Stimulated activated CD8-positive, alpha-beta memory T cell treated with anti-CD3 and anti-CD28 coated beads, Interleukin-4, amount 100 ng/mL, for 4 hours (primary cell): ENCODE results near the gene RNASE11.
"Not testable (repeated sequence)": the region's sequence is repeated elsewhere in the genome, so short reads cannot be mapped to it uniquely, and the experiment has no call there.

Experiments used
- DNase-seq, 2 donors: peaks; one replicate each; pipeline ENCODE4 v3.0.0-alpha.2; 2020; ENCODE audit warnings: low read depth in 2 of 2, low spot score in 1 of 2

RNASE11 gene

DNA sequence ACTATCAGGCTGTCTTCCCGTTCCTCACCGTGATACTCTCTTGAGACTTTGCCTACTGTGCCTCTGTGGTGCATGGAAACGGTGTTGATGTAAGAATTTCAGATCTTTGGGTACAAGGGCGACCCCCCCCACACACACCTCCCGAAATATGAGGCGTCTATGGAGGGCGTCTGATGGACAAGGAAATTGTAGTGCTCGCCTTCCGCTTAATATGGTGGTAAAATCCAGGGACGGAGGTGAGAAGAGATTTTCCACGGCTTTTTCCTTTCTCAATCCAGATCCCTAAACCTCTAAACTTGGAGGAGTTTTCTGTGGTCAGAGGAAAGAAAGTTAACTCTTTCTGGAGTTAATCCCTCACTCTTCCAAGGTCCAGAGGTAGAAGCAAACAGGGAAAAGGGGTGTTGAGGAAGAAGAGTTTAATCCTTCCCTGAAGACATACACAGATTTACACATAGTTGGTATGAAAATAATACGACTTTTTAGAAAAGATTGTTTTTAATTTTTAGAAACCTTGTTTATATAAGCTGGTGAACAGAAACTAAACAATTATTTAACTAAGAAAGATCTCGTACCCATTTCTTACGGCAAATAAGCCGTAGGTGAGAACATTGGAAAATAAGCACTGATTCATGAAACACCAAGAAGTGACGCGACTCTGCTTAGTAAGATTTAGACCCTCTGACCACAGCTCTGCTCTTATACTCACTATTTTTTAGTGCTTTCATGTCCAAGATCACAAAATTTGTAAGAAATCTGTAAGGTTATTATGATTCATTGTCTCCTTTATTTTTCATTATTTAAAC is 26.4 kb upstream of the RNASE11 start:
- no peak for DNase-seq

DNA sequence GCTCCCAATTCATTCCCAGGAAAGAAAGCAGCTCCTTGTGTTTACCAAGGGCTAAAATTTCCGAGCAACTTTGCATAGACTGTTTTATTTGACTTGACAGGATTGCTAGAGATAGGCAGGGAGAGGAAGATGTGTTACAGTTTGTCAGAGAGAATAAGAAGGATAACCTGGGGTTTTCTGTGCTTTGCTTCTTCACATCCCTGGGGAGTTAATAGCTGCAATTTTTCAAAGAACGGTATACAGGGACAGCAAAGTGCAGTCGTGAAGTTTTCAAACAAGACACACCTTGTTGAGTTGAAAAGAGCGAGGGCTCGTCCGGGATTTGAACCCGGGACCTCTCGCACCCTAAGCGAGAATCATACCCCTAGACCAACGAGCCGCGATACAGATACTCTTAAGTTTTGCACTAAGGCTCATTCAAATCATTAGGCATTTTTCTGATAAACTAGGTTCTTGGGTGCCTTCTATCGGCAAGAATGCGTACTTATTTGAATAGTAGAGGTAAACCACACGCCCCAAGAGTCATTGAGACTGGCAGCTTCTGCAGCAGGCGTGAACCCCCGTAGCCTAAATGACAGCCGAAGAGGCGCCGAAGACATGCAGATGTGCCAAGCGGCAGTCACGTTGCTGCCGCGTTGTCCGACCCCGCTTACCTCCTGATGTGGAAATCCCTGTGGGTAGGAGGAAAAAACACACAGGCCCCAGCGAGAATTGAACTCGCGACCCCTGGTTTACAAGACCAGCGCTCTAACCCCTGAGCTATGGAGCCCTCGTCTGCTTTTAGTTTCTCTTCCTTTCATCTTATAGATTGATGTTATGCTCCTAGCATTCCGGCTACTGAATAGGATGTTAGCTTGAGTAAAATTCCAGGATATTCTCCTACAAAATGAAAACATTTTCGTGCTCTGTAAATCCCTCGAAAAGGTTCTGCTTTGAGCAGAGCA is 25.6 kb upstream of the RNASE11 start:
- peak; percentile 73 to 75 for DNase-seq

DNA sequence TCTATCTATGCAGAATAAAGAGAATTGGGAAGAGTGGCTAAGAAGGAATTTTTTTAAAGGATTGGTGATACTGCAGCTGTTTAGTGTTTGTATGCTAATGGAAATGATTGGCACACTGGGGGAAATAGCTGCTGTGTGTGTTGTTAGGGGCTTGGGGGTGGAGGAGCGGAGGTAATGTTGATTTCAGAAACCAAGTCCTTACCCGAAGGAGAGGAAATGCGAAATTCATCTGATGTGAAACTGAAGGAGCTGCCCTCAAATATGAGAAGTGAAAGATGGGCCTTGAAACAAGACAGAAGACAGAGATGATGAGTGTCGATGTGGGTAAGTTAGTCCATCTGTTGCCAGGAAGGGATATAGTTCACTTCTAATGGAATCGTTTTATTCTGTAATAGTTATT is 24.6 kb upstream of the RNASE11 start:
- DNase-seq: no peak

DNA sequence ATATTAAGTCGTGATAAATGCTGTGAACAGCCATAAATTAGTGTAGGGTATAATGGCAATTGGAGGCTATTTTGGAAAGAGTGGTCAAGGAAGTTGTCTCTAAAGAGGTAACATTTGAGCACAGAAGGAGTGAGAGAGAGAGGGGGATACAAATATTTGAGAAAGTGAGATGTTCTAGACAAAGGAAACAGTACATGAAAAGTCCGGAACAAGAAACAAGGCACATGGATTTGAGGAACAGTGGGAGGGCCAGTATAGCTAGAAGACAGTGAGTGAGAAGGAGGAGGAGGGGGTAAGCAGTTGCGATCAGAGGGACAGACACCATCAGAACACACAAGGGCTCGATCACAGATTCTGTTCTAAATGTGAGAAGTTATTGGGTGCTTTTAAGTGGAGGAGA is 23.5 kb upstream of the RNASE11 start:
- no peak for DNase-seq

DNA sequence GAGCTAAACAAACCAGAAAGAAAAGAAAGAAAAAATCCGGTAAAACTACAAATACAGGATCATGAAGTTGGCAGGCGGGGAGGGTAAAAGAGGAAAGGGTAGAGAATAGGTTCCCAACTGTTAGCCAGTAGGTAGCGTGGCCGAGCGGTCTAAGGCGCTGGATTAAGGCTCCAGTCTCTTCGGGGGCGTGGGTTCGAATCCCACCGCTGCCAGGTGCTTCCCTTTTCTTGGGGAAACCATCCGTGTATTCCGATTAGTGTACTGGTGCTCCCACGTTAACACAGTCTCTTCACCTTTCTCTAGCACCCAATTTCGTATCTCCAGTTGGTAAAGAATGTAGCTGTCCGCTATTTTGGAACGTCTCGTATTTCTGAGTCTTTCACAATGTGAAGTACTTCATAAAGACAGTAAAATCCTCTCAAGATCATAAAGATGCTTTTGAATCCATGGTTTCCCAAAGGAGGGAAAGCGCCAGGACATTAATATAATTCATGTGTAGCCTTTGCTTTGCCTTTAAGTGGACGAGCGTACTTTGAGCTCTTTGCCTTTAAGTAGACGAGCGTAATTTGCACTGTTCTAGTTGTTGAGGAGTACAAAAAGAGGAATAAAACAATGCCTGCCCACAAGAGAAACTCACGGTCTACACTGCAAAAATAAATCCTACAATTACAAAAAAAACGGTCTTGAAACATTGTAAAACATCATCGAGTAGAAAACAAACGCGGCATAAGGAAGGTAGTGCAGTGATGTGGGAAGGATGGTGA is 22.4 kb upstream of the RNASE11 start:
- DNase-seq: peak; percentile 52 to 58

DNA sequence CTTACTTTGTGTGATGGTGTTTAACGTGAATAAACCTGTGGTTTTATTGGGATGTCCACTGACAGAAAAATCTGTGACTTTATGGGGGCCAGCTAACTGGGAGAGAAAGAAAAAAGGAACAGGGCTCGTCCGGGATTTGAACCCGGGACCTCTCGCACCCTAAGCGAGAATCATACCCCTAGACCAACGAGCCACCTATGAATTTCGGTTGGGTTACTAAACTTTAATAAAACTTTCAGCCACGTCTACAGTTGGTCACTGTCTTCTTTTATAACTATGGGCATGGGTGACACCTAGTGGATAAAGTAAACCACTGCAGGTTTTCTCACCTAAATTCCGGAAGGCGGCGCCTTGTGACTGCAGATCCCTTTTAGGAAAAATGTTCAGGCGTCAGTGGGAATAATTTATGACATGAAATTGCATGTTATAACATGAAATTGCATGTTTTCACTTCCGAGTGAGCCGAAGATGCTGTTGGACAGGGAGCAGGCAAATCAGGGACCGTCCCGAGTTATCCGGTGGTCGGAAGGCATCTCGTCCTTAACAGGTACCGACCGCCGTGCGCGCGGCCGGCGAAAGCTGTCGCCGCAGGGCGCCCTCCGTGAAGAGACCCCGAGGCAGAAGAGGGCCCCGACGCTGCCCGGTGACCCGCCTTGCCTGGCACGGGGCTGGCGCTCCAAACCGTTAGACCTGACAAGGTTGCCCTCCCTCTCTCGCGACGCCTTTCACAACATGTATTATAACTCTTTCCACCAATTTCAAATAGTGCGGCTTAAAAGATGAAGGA is 21.6 kb upstream of the RNASE11 start:
- peak in 1 of 2 donors; percentile 21 for DNase-seq

DNA sequence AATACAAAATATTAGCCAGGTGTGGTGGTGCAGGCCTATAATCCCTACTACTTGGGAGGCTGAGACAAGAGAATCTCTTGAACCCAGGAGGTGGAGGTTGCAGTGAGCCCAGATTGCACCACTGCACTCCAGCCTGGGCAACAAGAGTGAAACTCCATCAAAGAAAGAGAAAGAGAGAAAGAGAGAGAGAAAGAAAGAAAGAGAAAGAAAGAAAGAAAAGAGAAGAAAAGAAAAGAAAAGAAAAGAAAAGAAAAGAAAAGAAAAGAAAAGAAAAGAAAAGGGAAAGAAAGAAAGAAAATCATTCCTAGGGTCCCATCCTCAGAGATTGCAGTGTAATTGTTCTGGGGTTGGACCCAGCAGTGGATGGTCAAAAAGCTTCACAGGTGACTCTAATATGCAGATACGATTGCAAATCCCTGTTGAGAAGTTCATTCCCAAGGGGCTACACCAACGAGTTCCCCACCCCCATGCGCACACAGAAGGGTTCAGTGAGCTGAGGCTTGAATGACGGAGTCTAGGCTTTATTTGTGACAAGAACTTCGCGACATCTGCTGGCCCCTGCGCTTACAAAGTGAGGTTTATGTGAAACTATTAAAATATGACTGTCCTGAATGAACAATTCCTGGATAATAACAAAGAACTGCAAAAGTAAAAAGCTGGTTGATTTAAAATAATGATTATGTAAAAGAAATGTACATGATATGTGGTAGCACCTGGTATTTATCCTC is 20.7 kb upstream of the RNASE11 start:
- no peak for DNase-seq

DNA sequence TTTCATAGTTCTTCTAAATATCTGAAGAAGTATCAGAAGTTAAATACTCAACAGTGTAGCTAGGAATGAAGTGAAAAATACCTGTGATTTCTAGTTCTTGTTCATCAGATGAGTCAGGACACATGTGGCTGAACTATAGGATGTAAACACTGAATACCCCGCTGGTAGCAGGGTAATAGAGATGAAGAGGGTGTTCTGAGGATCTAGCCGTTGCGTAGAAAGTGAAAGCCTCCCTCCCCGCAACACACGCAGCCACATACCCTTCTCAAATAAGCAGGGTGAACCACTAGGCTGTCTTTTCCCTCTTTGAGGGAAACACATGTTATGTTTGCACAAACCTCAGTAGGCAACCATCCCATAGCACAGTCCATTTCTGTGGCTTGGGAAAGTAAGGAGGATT is 19.8 kb upstream of the RNASE11 start:
- DNase-seq: no peak

DNA sequence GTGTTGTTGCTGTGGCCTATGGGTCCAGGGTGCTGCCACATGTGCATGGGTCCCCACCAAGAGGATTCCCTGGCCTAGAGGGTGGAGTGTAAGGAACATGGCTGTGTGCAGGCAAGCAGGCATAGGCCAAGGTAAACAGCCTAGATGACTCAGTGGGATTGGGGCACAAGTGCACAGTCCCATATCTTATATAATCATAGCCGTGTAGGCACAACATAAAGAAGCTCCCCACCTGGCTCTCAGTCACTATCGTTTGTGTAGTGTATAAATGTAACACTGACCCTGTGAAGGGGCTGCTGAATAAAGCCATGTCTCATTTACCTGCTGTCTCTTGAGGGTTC is 19.1 kb upstream of the RNASE11 start:
- no peak for DNase-seq

DNA sequence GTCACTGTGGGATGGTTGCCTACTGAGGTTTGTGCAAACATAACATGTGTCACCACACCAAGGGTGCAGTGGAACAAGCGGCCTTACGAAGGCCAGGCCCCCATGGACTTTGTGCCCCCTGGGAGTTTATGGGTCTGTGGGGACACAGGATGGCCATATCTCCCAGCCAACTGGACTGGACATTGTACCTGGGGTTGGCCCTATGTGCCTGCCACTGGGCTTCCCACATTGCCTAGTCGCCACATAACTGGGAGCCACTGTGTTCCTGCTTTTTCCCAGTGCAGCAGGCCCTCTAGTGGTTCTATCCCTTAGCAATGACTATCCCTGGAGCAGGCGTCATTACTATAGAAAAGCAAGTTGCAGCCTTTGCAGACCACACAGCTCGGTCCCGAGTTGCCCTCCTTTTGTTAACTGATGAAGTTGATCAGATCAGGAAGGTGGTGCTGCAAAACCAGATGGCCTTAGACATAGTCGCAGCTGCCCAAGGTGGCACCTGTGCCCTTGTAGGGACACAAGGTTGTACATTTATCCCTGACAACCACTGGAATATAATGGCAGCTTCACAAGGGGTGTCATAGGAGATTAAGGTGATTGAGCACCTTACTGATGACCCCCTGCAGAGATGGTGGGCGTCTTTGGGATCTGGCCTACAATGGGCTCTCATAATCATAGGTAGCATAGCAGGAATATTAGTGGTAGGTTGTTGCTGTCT is 18.5 kb upstream of the RNASE11 start:
- DNase-seq: no peak

DNA sequence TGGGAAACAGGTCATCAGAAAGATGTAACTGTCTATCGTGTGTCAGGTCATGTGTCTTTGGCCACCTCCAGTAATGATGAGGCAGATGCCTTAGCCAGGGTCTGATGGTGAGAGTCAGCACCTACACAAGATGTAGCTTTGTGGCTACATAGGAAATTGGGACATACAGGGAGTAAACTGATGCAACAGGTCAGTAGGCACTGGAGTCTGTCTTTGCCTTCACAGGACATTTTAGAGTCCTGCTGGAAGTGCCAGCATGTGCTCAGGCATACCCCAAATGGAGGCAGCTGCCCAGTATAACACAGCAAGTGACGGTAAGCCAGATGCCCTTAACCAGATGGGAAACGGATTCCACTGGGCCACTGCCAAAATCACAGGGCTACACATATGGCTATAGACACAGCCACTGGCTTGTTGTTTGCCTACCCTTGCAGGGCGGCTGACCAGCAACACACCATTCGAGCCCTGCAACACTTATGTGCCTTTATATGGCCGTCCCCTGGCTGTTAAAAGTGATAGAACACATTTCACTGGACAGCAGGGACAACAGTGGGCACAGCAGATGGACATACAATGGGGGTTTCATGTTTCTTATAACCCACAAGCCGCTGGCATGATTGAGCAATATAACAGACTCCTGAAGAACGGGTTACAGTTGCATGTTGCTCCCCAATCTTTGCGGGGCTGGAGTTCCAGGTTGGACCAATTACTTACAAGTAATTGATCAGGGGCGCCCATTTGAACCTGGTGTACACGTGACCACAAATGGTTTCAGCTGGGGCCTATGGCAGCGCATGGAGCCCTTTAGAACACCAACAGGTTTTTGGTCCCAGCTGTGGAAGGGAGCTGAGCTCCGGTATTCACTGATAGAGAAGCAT is 16.3 kb upstream of the RNASE11 start:
- no peak for DNase-seq

DNA sequence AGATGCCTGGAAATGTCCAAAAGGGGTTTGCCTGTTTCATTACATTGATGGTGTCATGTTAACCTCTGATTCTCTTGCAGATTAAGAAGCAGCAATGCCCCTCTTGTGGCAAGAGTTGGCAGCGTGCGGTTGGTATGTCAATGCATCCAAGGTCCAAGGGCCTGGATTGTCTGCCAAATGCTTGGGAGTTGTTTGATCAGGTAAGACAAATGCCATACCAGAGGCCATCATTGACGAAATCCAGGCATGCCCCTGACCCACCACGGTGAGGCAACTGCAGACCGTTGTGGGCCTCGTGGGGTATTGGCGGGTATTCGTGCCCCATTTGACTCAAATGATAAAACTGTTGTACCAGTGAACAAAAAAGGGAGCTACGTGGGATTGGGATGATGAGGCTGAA is 14.8 kb upstream of the RNASE11 start:
- DNase-seq: no peak

DNA sequence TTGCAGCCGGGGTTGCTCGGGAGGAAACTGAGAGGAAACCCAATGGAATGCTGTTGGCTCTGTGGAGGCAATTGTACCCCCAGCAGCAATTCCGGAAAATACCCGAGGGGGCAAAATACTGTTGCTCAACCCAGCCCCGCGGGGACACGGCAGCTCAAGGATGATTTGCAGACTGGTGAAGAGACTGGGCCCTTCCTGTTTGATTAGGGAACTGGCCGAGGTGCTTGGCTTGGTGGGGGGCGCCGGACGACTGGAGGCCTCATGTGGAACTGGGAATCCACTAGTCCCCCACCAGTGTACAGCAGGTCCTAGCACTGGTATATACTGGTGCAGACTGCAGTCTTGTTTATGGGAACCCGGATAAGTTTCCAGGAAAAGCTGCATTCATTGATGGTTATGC is 13.7 kb upstream of the RNASE11 start:
- no peak for DNase-seq

DNA sequence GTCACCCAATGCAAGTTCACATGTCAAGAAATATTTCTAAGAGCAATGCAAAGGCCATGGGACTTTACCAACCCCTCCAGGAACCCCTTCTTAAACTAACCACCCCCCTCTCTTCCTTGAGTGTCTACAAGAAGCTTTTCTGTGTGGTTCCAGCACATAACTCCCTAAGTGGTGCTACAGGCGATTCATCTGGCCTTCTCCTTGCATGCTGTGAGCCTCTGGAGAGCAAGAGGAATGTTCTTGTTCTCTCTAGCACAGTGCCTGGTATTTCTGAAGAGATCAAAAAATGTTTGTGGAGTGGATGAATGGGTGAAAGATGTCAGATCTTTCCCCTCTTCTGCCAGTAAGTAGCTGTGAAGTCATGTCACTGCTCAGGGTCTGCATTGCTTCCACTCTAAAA is 9.3 kb upstream of the RNASE11 start:
- no peak for DNase-seq

DNA sequence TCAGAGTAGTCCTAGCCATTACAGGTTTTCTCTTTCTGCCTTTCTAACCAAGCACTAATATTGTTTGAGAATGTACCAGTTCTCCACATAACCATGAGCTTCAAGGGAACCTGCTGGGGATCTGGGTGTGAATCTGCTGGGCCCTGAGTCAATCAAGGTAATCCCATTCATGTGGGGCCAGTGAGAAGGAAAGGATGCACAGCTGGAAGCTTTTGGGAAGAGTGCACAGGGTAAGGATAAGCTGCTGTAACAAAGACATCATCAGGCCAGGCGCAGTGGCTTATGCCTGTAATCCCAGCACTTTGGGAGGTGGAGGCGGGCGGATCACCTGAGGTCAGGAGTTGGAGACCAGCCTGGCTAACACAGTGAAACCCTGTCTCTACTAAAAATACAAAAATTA is 7.9 kb upstream of the RNASE11 start:
- DNase-seq: not testable (repeated sequence)

DNA sequence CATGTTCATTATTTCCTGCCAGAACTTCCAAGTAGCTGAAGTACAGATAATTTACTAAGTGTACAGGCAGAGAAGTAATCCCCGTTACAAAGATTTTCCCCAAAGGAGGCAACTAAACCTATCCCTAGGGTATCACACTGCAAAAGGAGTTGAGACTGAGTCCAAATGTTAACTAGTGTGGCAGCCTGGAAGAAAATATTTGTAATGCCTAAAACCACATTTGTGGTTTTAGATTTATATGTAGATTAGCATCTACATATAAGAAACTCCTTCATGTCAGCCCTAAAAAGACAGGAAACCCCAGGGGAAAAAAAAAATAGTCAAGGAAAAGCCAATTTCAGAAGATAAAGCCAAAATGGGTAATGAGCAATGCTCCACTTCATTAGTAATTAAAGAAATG is 4.8 kb upstream of the RNASE11 start:
- DNase-seq: no peak

DNA sequence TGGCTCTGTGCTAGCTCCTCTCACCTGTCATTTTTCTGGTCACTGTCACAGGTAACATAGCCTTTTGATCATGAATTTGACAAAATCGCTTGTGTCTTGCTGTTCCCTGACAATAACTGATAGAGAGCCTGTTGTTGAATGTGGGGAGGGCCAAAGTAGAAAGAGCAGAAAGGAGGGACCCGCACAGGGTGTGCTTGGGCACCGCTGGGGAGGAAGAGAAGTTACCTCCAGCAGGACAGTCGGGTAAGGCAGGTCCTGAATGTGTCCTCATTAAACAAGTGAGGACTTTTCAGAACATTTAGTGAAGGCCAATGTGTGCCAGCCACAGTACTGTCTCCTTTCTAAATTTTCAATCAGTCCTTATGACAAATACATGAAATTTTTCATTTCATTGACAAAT is 3.4 kb upstream of the RNASE11 start, which contains the start of gene RNASE12:
TSS of gene RNASE12 (minus strand) at position 142 of the 400 bp plus-strand sequence. CDS start 653 bp downstream, outside the sequence.
- no peak for DNase-seq

DNA sequence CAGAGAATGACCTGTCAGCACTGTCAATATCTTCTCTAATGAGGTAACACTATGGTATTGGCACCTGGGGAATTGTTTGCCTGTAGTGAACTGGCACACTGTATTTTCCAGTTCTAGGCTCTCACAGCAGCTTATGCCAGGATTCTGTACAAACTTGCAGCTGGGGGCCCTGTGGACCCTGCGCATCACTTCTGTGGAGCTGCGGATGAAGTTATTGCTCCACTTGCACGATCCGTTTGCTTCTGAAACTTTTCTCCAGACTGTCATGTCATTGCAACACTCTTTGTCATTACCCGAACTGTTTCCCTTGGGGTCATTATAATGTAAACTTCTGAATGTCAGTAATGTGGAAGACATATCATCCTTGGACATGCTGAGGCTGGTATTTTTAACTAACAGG is 3.9 kb downstream of the RNASE11 start:
- DNase-seq: no peak
